Ishikawa (cell line): ENCODE results near the gene ITPR2.

Experiments
- CEBPB ChIP-seq: IDR thresholded peaks from 2 replicates; pipeline ENCODE4 v1.6.1; 2012
- CREB1 ChIP-seq: IDR thresholded peaks from 2 replicates; pipeline ENCODE4 v1.6.1; 2012; ENCODE audit warnings: low read depth
- EGR1 ChIP-seq: IDR thresholded peaks from 2 replicates; pipeline ENCODE4 v1.6.1; 2012
- EP300 ChIP-seq: IDR thresholded peaks from 2 replicates; pipeline ENCODE4 v1.6.1; 2012; ENCODE audit warnings: borderline replicate concordance
- FOXM1 ChIP-seq: IDR thresholded peaks from 2 replicates; pipeline ENCODE4 v1.6.1; 2012; ENCODE audit warnings: low read depth, borderline replicate concordance
- MAX ChIP-seq: IDR thresholded peaks from 2 replicates; pipeline ENCODE4 v1.6.1; 2012
- NFIC ChIP-seq: IDR thresholded peaks from 2 replicates; pipeline ENCODE4 v1.6.1; 2012
- RAD21 ChIP-seq: IDR thresholded peaks from 2 replicates; pipeline ENCODE4 v1.6.1; 2012; ENCODE audit warnings: low read depth
- TAF1 ChIP-seq: IDR thresholded peaks from 2 replicates; pipeline ENCODE4 v1.6.1; 2012; ENCODE audit warnings: low read depth, mild to moderate bottlenecking
- TCF12 ChIP-seq: IDR thresholded peaks from 2 replicates; pipeline ENCODE4 v1.6.1; 2012; ENCODE audit warnings: low read depth
- TEAD4 ChIP-seq: IDR thresholded peaks from 2 replicates; pipeline ENCODE4 v1.6.1; 2012
- USF1 ChIP-seq: IDR thresholded peaks from 2 replicates; pipeline ENCODE4 v1.6.1; 2012
- YY1 ChIP-seq: IDR thresholded peaks from 2 replicates; pipeline ENCODE4 v1.6.1; 2012; ENCODE audit warnings: low read depth
- ZBTB7A ChIP-seq: IDR thresholded peaks from 2 replicates; pipeline ENCODE4 v1.6.1; 2012; ENCODE audit warnings: low read depth
- TF ChIP-seq, protein P1 (sequence below): IDR thresholded peaks from 2 replicates; pipeline ENCODE4 v1.6.1; 2012; ENCODE audit warnings: low read depth, mild to moderate bottlenecking

ITPR2 gene

DNA sequence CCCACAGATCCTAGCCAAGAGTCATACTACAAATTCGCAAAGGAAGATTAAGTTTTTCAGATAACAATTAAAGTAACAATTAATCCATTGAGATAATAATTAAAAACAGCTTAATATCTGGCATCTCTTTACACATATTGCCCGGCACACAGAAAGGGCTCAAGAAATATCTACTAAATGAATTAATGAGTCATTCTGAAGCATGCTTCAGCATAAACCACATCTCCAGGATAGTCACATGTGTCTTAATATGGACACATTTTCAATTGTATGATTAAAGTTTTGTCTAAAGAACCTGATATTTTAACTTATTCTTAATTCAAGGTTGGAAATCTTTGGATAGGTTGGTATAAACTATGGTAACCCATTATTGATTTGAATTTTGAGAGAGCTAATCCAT is 9.6 kb downstream of the ITPR2 start:
- TF ChIP-seq NFIC (no peak), RAD21 (no peak), EP300 (no peak), YY1 (no peak), TEAD4 (no peak), MAX (no peak), TAF1 (no peak), EGR1 (no peak), FOXM1 (no peak), TCF12 (no peak), USF1 (no peak), CREB1 (no peak), ZBTB7A (no peak), CEBPB (no peak)
- TF ChIP-seq, protein P1, sequence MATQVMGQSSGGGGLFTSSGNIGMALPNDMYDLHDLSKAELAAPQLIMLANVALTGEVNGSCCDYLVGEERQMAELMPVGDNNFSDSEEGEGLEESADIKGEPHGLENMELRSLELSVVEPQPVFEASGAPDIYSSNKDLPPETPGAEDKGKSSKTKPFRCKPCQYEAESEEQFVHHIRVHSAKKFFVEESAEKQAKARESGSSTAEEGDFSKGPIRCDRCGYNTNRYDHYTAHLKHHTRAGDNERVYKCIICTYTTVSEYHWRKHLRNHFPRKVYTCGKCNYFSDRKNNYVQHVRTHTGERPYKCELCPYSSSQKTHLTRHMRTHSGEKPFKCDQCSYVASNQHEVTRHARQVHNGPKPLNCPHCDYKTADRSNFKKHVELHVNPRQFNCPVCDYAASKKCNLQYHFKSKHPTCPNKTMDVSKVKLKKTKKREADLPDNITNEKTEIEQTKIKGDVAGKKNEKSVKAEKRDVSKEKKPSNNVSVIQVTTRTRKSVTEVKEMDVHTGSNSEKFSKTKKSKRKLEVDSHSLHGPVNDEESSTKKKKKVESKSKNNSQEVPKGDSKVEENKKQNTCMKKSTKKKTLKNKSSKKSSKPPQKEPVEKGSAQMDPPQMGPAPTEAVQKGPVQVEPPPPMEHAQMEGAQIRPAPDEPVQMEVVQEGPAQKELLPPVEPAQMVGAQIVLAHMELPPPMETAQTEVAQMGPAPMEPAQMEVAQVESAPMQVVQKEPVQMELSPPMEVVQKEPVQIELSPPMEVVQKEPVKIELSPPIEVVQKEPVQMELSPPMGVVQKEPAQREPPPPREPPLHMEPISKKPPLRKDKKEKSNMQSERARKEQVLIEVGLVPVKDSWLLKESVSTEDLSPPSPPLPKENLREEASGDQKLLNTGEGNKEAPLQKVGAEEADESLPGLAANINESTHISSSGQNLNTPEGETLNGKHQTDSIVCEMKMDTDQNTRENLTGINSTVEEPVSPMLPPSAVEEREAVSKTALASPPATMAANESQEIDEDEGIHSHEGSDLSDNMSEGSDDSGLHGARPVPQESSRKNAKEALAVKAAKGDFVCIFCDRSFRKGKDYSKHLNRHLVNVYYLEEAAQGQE, result no peak

- no peak for TF ChIP-seq MAX
- TF ChIP-seq ZBTB7A, result no peak
- TF ChIP-seq TAF1, result no peak
- TF ChIP-seq FOXM1, result no peak
- TF ChIP-seq CREB1, result no peak
- no peak for TF ChIP-seq USF1
- no peak for TF ChIP-seq RAD21
- no peak for TF ChIP-seq EGR1
- no peak for TF ChIP-seq CEBPB
- no peak for TF ChIP-seq NFIC
- TF ChIP-seq, protein P1, result no peak
These were observed 11.0 kb downstream of the ITPR2 start for GRCh38 chr12:26822026-26822425.

- TF ChIP-seq NFIC, result no peak
- TF ChIP-seq TCF12, result no peak
- TF ChIP-seq EP300, result no peak
These were observed 11.7 kb downstream of the ITPR2 start for GRCh38 chr12:26821212-26821701.

GRCh38 chr12:26818636-26819035 is 14.4 kb downstream of the ITPR2 start:
- no peak for TF ChIP-seq TEAD4
- TF ChIP-seq RAD21, result no peak
- no peak for TF ChIP-seq ZBTB7A
- no peak for TF ChIP-seq EP300
- TF ChIP-seq YY1, result no peak
- TF ChIP-seq MAX, result no peak
- TF ChIP-seq CREB1, result no peak
- no peak for TF ChIP-seq CEBPB

GRCh38 chr12:26818201-26818600 is 14.8 kb downstream of the ITPR2 start:
- TF ChIP-seq FOXM1, result no peak
- no peak for TF ChIP-seq USF1
- no peak for TF ChIP-seq CEBPB
- TF ChIP-seq EP300, result no peak
- no peak for TF ChIP-seq CREB1
- no peak for TF ChIP-seq TCF12
- no peak for TF ChIP-seq TAF1
- no peak for TF ChIP-seq ZBTB7A
- TF ChIP-seq, protein P1, result no peak
- TF ChIP-seq NFIC, result no peak
- no peak for TF ChIP-seq TEAD4
- no peak for TF ChIP-seq MAX
- no peak for TF ChIP-seq YY1
- TF ChIP-seq RAD21, result no peak
- no peak for TF ChIP-seq EGR1
